SK-N-MC (cell line): ENCODE measurements around the gene UGDH.

Source experiments
- EZH2 ChIP-seq: fragments of 200-600 bp; sonication (generic); IDR thresholded peaks from one replicate; pipeline ENCODE4 v1.6.1; 2017; ENCODE audit warnings: antibody characterized with exemption
- FOXP2 ChIP-seq: optimal IDR thresholded peaks from 2 replicates; pipeline ENCODE3; 2011; ENCODE audit warnings: mild to moderate bottlenecking, moderate library complexity; ENCODE audit not compliant: insufficient read depth; ENCODE audit errors: extremely low read length, control extremely low read depth
- POLR2AphosphoS5 ChIP-seq: IDR thresholded peaks from 2 replicates; pipeline ENCODE4 v1.6.1; 2012; ENCODE audit warnings: mild to moderate bottlenecking, low read depth, low read length, borderline replicate concordance

DNA sequence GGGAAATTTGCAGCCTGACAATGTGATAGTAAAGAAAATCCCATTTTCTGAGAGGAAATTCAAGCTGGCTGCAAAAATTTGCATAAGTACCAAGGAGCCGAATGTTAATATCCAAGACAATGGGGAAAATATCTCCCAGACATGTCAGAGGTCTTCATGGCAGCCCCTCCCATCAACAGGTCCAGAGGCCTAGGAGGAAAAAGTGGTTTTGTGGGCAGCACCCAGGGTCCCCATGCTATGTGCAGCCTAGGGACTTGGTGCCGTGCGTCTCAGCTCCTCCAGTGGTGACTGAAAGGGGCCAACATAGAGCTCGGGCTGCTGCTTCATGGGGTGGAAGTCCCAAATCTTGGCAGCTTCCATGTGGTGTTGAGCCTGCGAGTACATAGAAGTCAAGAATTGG is 6.3 kb upstream of the UGDH start:
- TF ChIP-seq FOXP2 (no peak), POLR2AphosphoS5 (no peak), EZH2 (no peak)
